SW480 (cell line): ENCODE results near the gene NXN.
"Not testable (repeated sequence)": the region's sequence is repeated elsewhere in the genome, so short reads cannot be mapped to it uniquely, and the experiment has no call there.

Experiments
- DNase-seq: peaks from one replicate; pipeline ENCODE4 v3.0.0-alpha.2; 2016; ENCODE audit warnings: low spot score

The NXN gene

DNA sequence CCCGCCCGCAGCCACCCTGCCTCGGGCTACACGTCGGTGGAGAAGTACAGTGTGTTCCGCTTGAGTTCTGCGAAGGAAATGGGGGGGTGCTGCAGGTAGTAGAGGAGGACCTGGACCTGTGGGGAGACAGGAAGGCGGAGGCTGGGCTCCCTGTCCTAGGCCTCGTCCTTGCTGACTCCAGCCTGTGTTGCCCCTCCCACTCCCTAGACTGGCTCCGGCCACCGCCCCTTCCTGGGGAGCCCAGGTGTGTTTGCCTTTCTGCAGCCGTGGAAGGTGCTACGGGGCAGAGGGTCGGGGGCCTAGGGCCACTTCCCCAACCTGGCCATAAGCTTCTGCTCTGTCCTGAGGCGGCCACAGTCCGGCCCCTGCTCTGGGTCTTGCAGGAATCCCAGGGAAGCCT is 26.5 kb upstream of the NXN start:
- DNase-seq = no peak

DNA sequence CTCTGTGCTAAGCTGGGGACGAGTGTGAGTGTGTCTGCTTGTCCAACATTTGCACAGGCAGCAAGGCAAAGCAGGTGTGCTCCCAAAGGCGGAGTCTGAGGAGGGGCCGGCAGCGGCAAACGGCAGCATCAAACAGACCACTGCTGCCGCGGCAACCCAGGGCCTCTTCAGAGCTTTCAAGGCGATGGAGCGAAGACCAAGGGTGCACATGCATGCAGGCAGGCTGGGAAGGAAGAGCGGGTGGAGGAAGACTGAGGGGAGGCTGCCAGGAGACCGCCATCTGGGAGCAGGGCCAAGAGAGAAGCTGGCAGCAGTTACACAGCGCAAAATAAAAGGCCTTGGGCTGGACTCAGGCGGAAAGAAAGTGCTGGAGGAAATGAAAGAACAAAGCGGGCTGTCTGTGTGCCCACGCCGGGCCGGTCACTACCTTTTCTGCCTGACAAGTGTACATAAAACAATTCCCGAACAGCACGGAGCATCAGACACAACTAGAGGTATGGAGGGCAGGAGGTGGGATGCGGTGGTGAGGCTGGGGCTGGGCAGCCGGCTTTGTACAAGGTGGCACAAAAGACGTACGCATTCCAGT is 25.9 kb upstream of the NXN start:
- DNase-seq = peak; percentile 48

DNA sequence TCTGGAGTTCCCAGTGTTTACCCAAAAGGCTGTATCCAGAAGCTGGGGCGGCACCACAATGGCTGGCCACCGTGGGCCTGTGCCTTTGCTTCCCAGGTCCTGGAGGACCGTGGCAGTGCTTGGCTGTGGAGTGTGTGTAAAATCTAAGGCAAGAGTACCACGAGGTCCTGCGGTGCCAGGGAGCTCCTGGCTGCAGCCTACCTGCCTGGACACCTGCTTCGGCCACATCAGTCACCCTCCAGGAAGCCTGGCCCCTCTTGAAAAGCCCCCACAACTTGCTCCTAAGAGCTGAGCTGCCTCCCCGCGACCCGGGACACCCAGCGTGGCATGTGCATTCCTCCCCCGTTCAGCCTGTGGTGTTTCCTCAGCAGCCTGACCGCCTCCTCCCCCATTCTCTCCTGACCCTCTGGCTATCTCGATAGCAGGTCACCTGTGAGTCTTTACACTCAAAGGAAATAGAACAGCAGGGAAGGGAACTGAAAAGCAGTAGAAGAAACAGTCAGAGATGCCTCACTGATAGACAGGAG is 25.3 kb upstream of the NXN start:
- no peak for DNase-seq

DNA sequence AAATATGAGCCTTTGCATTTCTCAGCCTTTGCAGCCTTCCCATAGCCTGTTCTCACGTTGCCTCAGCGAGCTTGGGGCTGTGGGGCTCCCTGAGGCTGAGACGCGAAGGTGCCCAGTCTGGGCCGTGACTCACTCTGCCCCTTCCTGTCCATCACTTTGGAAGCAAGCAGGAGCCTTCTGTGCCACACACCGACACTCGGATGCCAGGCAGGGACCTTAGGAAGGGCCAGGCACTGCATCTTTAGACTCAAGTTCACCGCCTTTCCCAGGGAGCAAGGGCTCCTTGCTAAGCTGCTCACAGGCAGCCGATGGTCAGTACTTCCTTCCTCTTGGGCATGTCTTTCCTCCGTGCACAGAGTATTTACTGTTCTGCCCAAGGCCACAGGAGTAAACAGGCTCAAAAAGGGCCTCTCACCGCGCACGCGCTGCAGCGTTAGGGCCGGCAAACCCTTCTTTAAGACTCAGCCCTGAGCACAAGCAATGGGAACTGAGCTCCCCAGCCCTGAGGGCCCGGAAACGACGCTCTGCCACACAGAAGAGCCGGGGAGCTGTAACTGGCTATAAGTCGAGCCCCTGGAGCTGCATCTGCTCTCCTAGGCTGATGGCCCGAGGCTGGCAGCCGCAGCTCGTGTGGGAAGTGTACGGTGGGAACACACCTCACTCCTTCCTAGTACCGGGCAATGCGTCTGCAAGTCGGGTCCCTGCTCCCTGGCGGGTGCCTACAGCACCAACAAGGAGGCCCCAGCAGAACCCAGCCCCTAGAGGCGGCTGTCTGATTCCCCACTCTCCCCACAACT is 24.6 kb upstream of the NXN start:
- DNase-seq = no peak

DNA sequence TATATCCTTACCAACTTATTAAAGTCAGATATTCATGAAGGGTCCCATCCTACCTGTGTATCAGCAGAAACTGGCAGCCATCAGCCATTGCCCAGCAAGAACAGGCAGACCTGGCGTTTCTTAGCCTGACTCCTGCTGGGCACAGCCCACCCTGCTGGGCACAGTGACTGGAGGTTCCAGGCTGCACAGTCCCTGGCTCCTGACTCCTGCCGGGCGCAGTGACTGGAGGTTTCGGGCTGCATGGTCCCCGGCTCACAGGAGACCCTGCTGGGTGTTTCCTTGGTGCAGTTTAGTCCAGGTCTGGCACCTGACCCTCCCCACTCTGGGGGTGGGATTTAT is 24.0 kb upstream of the NXN start:
- no peak for DNase-seq

DNA sequence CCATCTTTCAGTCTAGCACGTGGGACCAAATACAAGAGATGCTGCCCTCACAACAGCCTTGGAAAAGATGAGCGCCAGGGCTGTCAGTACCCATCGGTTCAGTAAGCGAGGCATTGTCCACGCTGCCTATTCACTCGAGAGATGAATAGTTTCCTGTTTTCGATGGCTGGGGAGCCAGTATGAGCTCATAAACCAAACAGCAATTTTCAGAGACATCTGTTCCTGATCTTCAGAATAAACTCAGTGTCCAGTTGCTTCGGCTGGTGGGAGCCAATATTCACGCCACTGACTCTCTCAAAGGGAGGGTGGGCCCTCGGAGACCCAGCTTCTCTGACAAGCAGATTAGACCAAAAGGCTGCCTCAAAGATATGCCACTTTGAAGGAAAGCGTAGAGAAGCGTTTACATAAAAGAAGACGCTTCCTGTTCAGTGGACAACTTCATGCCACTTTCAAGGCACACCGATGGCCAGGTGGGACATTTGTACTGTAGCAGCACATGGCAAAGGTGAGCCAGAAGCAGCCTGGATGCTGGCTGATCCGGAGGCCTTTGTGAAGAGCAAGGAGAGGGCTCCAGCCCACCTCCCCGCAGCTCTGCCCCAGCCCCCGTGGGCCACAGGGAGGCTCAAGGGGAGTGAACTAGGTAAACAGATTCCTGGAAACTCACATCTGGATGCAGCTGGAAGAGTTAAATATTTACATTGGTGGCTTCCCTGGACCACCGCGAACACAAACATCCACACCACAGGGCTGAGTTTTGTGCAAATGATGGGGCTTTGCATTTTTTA is 23.4 kb upstream of the NXN start:
- DNase-seq = no peak

DNA sequence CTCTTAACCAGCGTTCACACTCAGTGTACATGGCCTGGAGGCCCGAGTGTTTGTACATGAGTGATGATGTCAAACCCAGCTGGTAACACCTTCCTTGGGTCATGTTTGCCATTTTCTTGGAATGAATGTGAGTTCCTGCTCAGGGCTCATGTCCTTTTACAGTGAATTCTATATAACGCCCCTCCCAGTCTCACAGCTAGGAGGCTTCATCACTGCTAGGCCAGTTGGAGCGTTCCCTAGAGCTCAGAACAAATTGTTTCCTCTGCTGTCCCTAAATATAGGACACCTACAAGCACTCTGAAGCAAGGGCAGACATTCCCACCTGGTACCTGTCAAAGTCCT is 22.8 kb upstream of the NXN start:
- DNase-seq = no peak

DNA sequence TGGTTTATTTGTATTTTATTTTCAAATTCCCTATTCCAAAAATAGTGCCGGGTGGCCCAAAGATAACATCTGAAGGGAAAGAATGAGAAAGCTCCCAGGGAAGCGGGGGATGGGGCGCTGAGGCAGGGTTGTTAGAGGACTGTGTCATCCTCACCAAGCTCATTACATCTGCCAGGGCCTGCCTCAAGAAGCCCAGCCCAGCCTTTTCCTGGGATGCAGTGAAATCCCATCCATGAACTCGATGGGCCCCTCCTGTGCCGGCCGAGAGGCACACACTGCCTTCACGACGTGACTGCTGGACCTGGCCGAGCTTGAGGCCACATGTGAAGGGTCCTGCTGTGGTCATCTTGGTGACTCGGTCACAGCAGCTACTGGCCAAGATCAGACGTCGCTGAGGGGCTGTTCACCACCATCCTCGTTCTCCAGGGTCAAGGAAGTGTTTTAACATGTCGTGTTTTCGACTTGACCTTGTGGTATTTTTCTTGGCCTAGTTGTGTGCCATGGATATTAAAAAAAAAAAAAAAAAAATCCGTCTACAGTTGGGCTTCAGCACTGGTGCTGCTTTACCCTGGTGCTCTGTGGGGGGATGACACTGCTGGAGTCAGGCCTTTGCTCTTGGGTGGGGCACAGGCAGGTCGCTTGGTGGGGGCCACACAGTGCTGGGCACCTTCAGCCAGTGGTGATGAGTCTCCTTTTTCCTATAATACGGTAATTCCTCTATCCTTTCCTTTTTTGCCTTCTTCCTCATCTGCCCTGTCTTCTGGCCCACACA is 22.2 kb upstream of the NXN start:
- DNase-seq = no peak

DNA sequence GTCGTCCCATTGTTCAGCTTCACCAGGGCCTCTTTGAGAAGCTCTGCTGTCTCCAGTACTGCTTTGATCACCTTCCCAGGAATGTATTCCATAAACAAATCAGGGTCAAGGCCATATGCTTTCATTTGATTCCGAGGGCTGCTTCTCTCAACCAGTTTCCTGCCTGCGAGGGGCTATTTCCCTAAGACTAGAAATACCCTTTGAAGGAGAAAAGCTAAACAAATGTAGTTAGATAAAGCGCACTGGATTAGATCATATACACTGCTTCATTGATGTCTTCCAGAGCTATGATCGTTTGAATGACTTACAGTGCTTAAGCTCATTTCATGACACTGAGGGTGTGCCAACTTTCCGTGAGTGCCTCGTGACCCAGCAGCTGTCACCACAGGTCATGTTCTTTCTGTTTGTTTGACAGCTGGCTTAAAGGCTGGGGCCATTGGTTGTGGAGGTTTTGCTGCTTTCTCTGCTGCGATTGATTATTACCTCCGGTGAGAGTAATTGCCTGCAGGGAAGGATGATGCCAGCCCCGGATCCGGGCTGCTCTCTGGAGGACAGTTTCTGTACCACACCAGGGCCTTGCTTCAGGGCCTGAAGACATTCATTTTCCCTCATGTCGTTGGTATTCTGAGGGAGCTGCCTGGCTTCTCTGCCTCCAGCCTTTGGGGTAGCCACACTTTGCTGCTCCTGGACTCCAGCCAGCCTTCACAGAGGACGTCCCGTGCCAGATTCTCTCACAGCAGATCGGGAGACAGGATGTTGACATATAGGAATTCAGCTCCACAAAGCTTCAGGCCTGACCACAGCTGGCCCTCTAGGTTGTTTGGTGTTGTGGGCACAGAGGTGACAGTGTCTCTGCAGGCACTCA is 21.3 kb upstream of the NXN start:
- DNase-seq = no peak

DNA sequence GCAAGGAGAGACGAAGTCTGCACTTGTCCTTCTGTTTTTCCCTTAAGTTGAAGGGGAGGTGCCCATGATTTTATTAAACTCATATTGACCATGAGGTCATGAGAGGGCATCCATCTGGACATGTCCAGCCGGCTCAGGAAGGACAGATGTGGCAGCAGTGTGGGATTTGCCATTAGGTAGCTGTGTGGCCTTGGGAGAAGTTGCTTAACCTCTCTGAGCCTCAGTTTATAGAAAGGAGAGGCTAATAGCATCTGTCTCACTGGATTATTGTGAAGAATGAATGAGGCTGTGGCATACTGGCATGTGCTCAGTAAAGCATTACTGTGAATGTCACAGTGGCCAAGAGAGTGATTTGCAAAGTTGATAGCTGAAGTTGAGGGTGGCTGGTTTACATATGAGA is 18.5 kb upstream of the NXN start:
- DNase-seq = no peak

DNA sequence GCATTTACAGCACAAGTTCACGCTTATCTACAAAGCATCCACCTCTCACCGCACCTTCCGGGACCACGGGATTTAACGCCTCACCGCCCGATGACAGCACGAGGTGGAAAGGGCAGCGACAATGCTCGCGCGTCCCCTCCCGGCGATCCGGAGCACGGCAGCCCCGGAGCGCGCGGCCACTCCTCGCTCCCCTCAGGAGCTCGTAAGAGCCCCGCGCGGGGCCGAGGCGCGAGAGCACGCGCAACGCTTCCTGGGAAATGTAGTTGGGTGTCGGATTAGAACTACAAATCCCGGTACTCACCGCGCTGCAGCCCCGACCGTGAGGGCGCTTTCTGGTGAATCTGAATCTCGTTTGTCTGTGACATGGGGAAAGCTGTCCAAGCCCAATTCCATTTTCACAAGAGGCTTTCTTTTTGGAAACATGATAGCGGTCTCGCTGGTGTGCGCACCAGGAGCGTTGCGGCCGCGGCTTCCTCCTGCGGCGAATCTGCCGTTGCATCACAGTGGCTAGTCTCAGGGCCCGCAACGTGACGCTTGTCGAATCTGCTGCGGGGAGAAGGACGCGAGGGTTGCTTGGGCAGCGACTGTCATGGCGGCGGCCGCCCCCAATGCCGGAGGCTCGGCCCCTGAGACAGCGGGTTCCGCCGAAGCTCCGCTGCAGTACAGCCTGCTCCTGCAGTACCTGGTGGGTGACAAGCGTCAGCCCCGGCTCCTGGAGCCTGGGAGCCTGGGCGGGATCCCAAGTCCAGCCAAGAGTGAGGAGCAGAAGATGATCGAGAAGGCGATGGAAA is 17.2 kb upstream of the NXN start, which contains the start of gene TIMM22:
Gene TIMM22, plus strand, starts transcription at position 576 of the 791 bp plus-strand sequence. Its CDS starts 14 bp downstream, at position 590.
- peak; percentile 97 for DNase-seq

DNA sequence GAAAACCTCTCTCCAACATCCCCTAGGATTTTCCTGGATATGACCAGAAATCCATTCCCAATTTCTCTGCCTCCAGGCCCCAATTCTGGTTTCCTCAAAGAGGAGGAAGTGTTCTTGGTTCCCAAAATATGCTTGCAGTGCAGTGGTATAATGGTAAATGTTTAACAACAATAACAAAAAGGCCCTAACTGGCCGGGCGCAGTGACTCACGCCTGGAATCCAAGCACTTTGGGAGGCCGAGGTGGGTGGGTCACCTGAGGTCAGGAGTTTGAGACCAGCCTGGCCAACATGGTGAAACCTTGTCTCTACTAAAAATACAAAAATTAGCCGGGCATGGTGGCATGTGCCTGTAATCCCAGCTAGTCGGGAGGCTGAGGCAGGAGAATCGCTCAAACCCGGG is 15.7 kb upstream of the NXN start:
- DNase-seq = not testable (repeated sequence)

DNA sequence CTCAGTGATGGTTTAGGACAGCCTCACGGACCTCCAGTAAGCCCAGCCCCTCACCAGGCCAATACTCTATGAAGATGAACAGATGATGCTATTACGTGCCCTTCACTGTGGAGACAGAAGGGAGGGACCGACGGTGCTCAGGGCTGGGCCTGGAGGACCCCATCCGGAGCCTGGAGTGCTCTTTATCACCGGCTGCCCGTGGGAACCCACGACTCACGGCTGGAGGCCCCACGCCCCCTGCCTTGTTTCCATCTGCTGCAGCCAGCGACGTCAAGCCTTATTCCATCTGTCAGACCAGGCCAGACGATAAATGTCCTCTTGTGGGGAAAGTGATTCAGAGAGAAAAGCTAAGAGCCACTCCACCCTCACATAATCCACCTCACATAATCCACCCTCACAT is 13.4 kb upstream of the NXN start:
- no peak for DNase-seq

DNA sequence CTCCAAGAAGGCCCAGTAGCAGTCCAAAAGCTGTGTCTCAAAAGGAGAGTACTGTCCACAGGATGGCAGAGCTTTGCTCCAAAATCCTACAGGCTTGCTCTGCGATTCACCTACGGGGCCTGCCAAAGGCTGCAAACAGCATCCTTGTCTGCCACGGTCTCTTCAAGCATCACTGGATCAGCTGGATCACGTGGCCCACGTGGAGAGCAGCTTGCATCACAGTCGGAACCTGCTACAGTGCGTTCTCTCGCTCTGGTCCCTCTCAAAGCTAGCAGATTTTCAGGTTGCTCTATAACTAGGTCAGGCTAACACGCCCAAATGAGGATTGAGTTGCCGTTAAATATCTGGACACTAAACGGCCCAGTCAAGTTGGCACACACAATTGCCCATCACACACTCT is 9.0 kb upstream of the NXN start:
- DNase-seq = no peak

DNA sequence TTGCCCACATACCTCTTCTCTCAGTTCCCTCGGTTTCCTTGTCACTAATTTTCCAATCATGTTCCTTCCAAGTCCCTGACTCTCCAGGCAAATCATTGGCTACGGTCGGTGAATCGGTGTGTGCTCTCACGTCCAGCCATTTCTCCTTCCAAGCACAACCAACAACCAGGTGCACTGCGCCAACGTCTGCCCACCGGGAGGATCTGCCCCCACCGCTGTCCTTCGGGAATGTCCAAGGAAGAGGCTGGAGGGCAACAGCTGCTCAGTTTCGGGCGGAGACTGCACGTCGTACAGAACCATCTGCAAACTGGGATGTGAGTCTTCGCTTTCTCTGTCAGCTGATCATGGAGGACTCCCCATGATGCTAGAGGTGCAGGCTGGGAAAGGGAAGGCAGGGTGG is 8.4 kb upstream of the NXN start:
- DNase-seq = no peak

DNA sequence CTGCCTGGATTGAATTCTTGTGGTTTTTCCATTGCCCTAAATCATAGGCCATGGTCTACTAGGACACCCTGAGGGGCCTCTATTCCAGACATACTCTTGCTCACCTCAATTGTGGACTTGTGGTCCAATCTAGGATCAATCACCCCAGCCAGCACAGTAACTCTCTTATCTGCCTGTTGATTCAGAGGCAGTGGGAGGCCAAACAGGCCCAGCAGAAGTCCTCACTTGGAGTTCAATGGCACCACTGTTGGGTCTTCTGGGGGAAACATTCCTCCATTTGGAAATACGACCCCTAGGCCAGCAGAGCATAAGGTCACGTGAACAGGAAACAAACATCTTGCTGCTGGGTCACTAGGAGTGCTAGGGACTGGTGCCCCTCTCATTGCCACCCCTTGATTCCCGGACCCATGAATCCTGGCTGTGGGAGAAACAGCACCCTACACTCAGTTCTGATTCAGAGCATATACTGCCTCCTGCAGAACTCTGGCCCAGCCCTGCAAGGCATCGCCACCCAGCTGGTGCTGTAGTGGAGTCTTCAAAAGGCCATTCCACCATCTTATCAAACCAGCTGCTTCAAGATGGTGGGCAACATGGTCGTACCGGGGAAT is 6.8 kb upstream of the NXN start:
- no peak for DNase-seq

DNA sequence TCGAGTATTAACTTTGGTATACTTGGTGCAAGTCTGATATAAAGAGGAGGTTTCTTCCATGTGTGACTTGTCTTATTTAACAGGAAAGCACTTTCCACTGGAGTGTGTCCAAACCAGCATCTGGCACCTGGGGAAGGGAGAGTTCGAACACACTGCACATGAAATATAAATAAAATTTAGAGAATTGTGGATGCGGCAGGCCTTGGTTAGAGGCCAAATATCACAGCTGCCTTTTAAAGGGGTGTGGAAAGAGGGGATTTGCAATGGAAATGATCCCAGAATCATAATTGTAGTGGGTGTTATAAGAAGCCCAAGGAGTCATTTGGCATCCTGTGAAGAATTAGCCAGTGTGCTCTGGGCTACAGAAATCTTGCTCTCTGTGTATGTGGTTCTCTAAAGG is 4.3 kb upstream of the NXN start:
- DNase-seq = no peak

DNA sequence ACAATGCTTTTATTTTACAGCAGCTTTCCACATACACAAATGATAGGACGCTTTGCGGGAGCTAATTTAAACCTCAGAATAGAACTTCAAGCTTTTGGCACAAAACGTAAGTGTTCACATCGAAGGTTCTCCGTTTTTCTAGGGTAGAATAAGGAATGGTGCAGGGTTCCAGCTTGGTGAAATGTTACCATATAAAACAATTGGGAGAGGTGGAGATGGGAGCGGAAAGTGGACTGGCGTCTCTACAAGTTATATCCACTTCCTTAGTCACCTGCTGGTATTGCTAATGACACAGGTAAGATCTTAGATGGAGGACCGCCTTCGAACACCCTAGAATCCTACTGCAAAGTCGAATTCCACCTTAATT is 1.7 kb upstream of the NXN start:
- DNase-seq = no peak

DNA sequence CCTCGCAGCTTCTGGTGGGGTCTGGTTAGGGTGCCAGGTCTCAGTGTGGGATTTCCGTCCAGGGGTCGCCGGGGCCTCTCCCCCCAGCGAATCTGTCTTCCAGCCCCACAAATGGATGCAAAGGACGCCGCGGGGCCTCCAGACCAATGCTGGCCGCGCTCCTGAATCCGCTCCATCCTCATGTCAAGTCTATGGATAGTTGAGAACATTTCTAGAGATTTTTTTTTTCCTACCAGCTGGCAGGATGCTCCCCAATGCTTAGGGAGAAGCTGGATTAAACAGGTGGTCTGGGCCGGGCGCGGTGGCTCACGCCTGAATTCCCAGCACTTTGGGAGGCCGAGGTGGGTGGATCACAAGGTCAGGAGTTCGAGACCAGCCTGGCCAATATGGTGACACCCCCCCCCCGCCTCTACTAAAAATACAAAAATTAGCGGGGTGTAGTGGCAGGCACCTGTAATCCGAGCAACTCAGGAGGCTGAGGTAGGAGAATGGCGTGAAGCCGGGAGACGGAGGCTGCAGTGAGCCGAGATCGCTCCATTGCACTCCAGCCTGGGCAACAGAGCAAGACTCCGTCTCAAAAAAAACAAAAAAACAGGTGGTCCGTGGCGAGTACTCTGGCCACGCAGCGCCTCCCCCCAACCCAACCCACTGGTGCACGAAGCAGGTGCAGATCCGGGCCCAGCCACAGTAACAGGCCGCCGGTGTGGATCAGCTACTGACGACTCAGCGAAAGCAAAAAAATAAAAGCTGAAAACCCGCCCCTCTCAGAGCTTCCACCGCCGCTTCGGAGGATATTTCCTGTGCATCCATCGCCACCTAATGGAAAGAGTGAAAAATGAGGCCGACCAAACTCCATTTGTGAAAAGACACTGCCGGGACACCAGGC is 1.1 kb upstream of the NXN start:
- peak; percentile 88 for DNase-seq
